B cell (primary cell): ENCODE measurements around the gene GPR15LG. TPM values are rescaled to one million over a fixed set of nuclear protein-coding genes. Genes with fewer than 3 reads are reported as not detected.
A peak's percentile ranks its signal among the peaks of the same experiment; 100 is the strongest.

Experiments
- ATAC-seq: fragments of 200-7000 bp; cut with Tn5 transposase; one replicate; pipeline ENCODE4 v1.10.0; 2021; ENCODE audit warnings: low read depth, mild to moderate bottlenecking, moderate number of reproducible peaks, moderate library complexity
- CTCF ChIA-PET: fragments of 350-600 bp; sonication (Branson Sonifier 250); formaldehyde crosslinking; loops from one replicate; lab custom pipeline; 2021; ENCODE audit warnings: antibody characterized with exemption, inconsistent platforms; lab: Charles Lee
- POLR2A ChIA-PET: fragments of 350-600 bp; sonication (Branson Sonifier 250); formaldehyde crosslinking; loops from one replicate; lab custom pipeline; 2021; ENCODE audit warnings: antibody characterized with exemption; lab: Charles Lee
- DNase-seq: peaks from one replicate; pipeline ENCODE4 v3.0.0; 2013
- H2AFZ ChIP-seq: 2 replicates; pipeline ENCODE4 v1.6.1; 2012; ENCODE audit warnings: mild to moderate bottlenecking, low read depth, low read length; ENCODE audit not compliant: insufficient read depth, poor library complexity, severe bottlenecking
- H3K27ac ChIP-seq, 2 donors: 1 replicate in 1 of 2; 2 replicates in 1 of 2; pipeline ENCODE4 v1.5.1; 2012 to 2013; ENCODE audit warnings: low read length in 2 of 2, mild to moderate bottlenecking in 2 of 2, moderate library complexity in 1 of 2
- H3K27me3 ChIP-seq, 4 experiments: fragments of 200-600 bp in 1 of 4; sonication (generic) in 1 of 4; replicated peaks in 1 of 4; 1 replicate in 2 of 4; 2 replicates in 2 of 4; pipeline versions ENCODE4 v1.6.1 to v1.7.0; 2013 to 2016; ENCODE audit warnings: low read length in 3 of 4, mild to moderate bottlenecking in 2 of 4, mixed read lengths in 1 of 4, moderate library complexity in 1 of 4; ENCODE audit not compliant: insufficient read depth in 4 of 4, control insufficient read depth in 3 of 4; ENCODE audit errors: control extremely low read depth in 1 of 4
- H3K36me3 ChIP-seq, 2 experiments: replicated peaks in 1 of 2; 1 replicate in 1 of 2; 2 replicates in 1 of 2; pipeline versions ENCODE4 v1.6.1 to v1.7.1; 2013; ENCODE audit warnings: low read length in 1 of 2; ENCODE audit not compliant: insufficient read depth in 2 of 2, control insufficient read depth in 1 of 2; ENCODE audit errors: control extremely low read depth in 1 of 2, extremely low read depth in 1 of 2
- H3K4me1 ChIP-seq, 2 donors: fragments of 200-600 bp in 1 of 2; sonication (generic) in 1 of 2; 1 replicate in 1 of 2; 2 replicates in 1 of 2; pipeline versions ENCODE4 v1.5.1 to v1.6.1; 2013 to 2017; ENCODE audit warnings: low read length in 2 of 2; ENCODE audit not compliant: control insufficient read depth in 2 of 2, insufficient read depth in 2 of 2
- H3K4me2 ChIP-seq: replicated peaks from 2 replicates; pipeline ENCODE3; 2012; ENCODE audit warnings: mild to moderate bottlenecking, low read depth, low read length; ENCODE audit not compliant: poor library complexity, severe bottlenecking
- H3K4me3 ChIP-seq, 5 experiments: fragments of 200-600 bp in 1 of 5; sonication (generic) in 1 of 5; 1 replicate in 3 of 5; 2 replicates in 2 of 5; pipeline versions ENCODE4 v1.5.1 to v1.7.0; 2011 to 2016; ENCODE audit warnings: low read length in 4 of 5, mild to moderate bottlenecking in 4 of 5, low read depth in 2 of 5, control low read depth in 1 of 5, moderate library complexity in 1 of 5; ENCODE audit not compliant: insufficient read depth in 1 of 5; ENCODE audit errors: control extremely low read depth in 1 of 5, extremely low read depth in 1 of 5
- H3K79me2 ChIP-seq: fragments of 200-600 bp; sonication (generic); one replicate; pipeline ENCODE4 v1.6.0; 2016; ENCODE audit warnings: low read length; ENCODE audit not compliant: control insufficient read depth, insufficient read depth
- H3K9ac ChIP-seq: fragments of 200-600 bp; sonication (generic); 2 replicates; pipeline ENCODE4 v1.6.1; 2017; ENCODE audit warnings: mild to moderate bottlenecking, low read length, moderate library complexity
- H3K9me3 ChIP-seq, 3 donors: one replicate each; pipeline versions ENCODE4 v1.6.1 to v1.7.1; 2013; ENCODE audit warnings: low read length in 2 of 3; ENCODE audit not compliant: control insufficient read depth in 2 of 3, insufficient read depth in 1 of 3; ENCODE audit errors: control extremely low read depth in 1 of 3
- H4K20me1 ChIP-seq: 2 replicates; pipeline ENCODE4 v1.6.0; 2012; ENCODE audit warnings: mild to moderate bottlenecking, low read length; ENCODE audit not compliant: insufficient read depth, control insufficient read depth, poor library complexity, severe bottlenecking
- H3K27ac Mint-ChIP-seq: one replicate; pipeline ENCODE4 v1.8.0; 2021; ENCODE audit warnings: mixed read lengths
- H3K27me3 Mint-ChIP-seq: one replicate; pipeline ENCODE4 v1.8.0; 2021; ENCODE audit warnings: mixed read lengths
- H3K4me1 Mint-ChIP-seq: one replicate; pipeline ENCODE4 v1.8.0; 2021; ENCODE audit warnings: mixed read lengths
- H3K4me3 Mint-ChIP-seq: one replicate; pipeline ENCODE4 v1.8.0; 2021; ENCODE audit warnings: mixed read lengths
- H3K9me3 Mint-ChIP-seq: one replicate; pipeline ENCODE4 v1.8.0; 2022; ENCODE audit warnings: mixed read lengths; ENCODE audit not compliant: insufficient read depth
- CTCF ChIP-seq: fragments of 200-600 bp; IDR thresholded peaks from one replicate; pipeline ENCODE4 v1.8.0; 2022; ENCODE audit warnings: antibody characterized with exemption, mild to moderate bottlenecking
- EZH2 ChIP-seq: IDR thresholded peaks from 2 replicates; pipeline ENCODE4 v1.6.1; 2012; ENCODE audit warnings: borderline replicate concordance, low read depth, mild to moderate bottlenecking, moderate library complexity, low read length; ENCODE audit not compliant: insufficient read depth, poor library complexity, severe bottlenecking
- WGBS: methylation state at CpG from one replicate; pipeline ENCODE4 v1.1.5; 2013; ENCODE audit warnings: missing lambda C conversion rate; ENCODE audit not compliant: insufficient coverage; 5-methylcytosine and 5-hydroxymethylcytosine counted together
- intact Hi-C: fragments of 100-400 bp; cut with micrococcal nuclease; formaldehyde crosslinking; loops from one replicate; pipeline ENCODE4 v1.10.0; 2022
- polyA plus RNA-seq: library from polyadenylated mRNA; depleted of rRNA; stranded (reverse); fragments of >200 nt; gene quantifications from 2 replicates; pipeline ENCODE4 v1.2.3, GENCODE V29; 2012
- total RNA-seq, 2 donors: library from RNA; stranded (reverse); fragments of 120-200 nt in 1 of 2; gene quantifications; 1 replicate in 1 of 2; 2 replicates in 1 of 2; pipeline versions ENCODE4 v1.2.3 to v1.2.4, GENCODE V29; 2013 to 2022

The GPR15LG gene
- total and polyA plus RNA-seq, 2 donors (not counting 1 experiment from before 2014, with no cell fraction given) = not detected

- Histone ChIP-seq H3K4me1 (no peaks in the 10 kb centered on the region), H3K4me3 (no peak overlapping the region), H3K9me3 (peaks cover 0 to 3% (median 0%) of the 10 kb centered on the region in 3 donors), H3K27me3 (no peaks in the 10 kb centered on the region), H3K36me3 (no peaks in the 10 kb centered on the region), H3K4me2 (peak overlapping the region; percentile 28), H3K27ac (no peak overlapping the region), H4K20me1 (no peaks in the 10 kb centered on the region), H3K79me2 (no peaks in the 10 kb centered on the region), H3K9ac (no peak overlapping the region), H2AFZ (peak overlapping the region; percentile 22)
- TF ChIP-seq EZH2 (no peak), CTCF (peak; percentile 54)
- no peak overlapping the region for H3K27ac Mint-ChIP-seq
- peak; percentile 43 for ATAC-seq
- H3K4me1 Mint-ChIP-seq = no peaks in the 10 kb centered on the region
- CTCF ChIA-PET = interaction anchor here (1.7 to 2.5 kb wide), 2 partner anchors 9 to 66 kb away, joined by 6 to 25 read pairs; no protein-coding TSS in a partner anchor
- POLR2A ChIA-PET = interaction anchor here (0.6 kb wide), 1 partner anchor 35 kb away, joined by 3 read pairs; no protein-coding TSS in a partner anchor
- intact Hi-C loops = no loop called here
- H3K27me3 Mint-ChIP-seq = peaks cover 7% of the 10 kb centered on the region
- H3K9me3 Mint-ChIP-seq = no peaks in the 10 kb centered on the region
- 47% methylated on average over 12 of the region's 12 CpGs for WGBS
- peak overlapping the region; percentile 37 for H3K4me3 Mint-ChIP-seq
- DNase-seq = peak; percentile 37
Observed at GRCh38 chr10:84214612-84215235, 41.1 kb downstream of the GPR15LG start.

GRCh38 chr10:84216834-84217233 is 43.2 kb downstream of the GPR15LG start:
- H3K27me3 ChIP-seq = peaks cover 0 to 3% (median 0%) of the 10 kb centered on the region in 4 experiments
- H2AFZ ChIP-seq = no peak overlapping the region
- no peak overlapping the region for H3K4me2 ChIP-seq
- ChIA-PET POLR2A (no interaction called here), CTCF (interaction anchor here (1.0 to 1.1 kb wide), 2 partner anchors 9 to 12 kb away, joined by 3 read pairs; no protein-coding TSS in a partner anchor)
- peaks cover 0 to 6% (median 0%) of the 10 kb centered on the region in 3 donors for H3K9me3 ChIP-seq
- no peak overlapping the region for H3K4me3 ChIP-seq
- no peaks in the 10 kb centered on the region for H3K36me3 ChIP-seq
- intact Hi-C loops = no loop called here
- Mint-ChIP-seq H3K4me3 (no peak overlapping the region), H3K27ac (no peak overlapping the region), H3K4me1 (no peaks in the 10 kb centered on the region), H3K27me3 (peaks cover 9% of the 10 kb centered on the region), H3K9me3 (no peaks in the 10 kb centered on the region)
- H3K27ac ChIP-seq = no peak overlapping the region
- H3K9ac ChIP-seq = no peak overlapping the region
- TF ChIP-seq EZH2 = no peak
- no peak for TF ChIP-seq CTCF
- no peaks in the 10 kb centered on the region for H3K4me1 ChIP-seq
- H4K20me1 ChIP-seq = no peaks in the 10 kb centered on the region
- no peaks in the 10 kb centered on the region for H3K79me2 ChIP-seq
- WGBS = 87% methylated on average over 8 of the region's 9 CpGs
- ATAC-seq (no peak), DNase-seq (no peak)
